ENCODE measurements around the gene CEP135. TPM values are rescaled to one million over a fixed set of nuclear protein-coding genes. Genes with fewer than 3 reads are reported as not detected.

CEP135 gene
- total RNA-seq, 1 experiment from 2014 or later, result 10.9 TPM

- POLR2A ChIA-PET, result no interaction called here
These were observed 23.5 kb upstream of the CEP135 start for GRCh38 chr4:55925241-55925640.

More at GRCh38 chr4:55925241-55925640, 23.5 kb upstream of the CEP135 start:
- intact Hi-C loops (cut with micrococcal nuclease), result no loop called here
- Histone ChIP-seq H3K4me2 (ENCODE audit: low read length) (no peak overlapping the region), H3K79me2 (ENCODE audit: insufficient read depth, low read length) (no peaks in the 10 kb centered on the region), H4K20me1 (ENCODE audit: insufficient read depth) (no peaks in the 10 kb centered on the region), H2AFZ (ENCODE audit: low read depth, low read length, poor library complexity, severe bottlenecking) (no peak overlapping the region), H3K27me3 (ENCODE audit: insufficient read depth, low read length) (no peaks in the 10 kb centered on the region), H3K9me2 (ENCODE audit: insufficient read depth) (no peaks in the 10 kb centered on the region), H3K27ac (ENCODE audit: low read depth, low read length) (no peak overlapping the region), H3K4me1 (ENCODE audit: control insufficient read depth in 1 of 2, insufficient read depth in 2 of 2, low read length in 2 of 2) (peaks cover 0 to 11% of the 10 kb centered on the region in 2 experiments; a peak in 1 of 4 replicates), H3K36me3 (ENCODE audit: control insufficient read depth in 1 of 2, insufficient read depth in 2 of 2, low read length in 2 of 2) (no peaks in the 10 kb centered on the region), H3K9me3 (ENCODE audit: control insufficient read depth in 1 of 2, insufficient read depth in 1 of 2, low read depth in 1 of 2, low read length in 2 of 2) (no peaks in the 10 kb centered on the region), H3K4me3 (replicated peaks in 1 of 2; ENCODE audit: low read depth in 1 of 2, low read length in 2 of 2) (no peak overlapping the region), H3K9ac (ENCODE audit: low read length) (no peak overlapping the region)
- DNase-seq (ENCODE audit: low read depth, low spot score) (no peak), ATAC-seq (no peak)
- ChIA-PET CTCF (no interaction called here), RAD21 (ENCODE audit: low non-redundant PET in 1 of 2, low total read pairs in 2 of 2, uncharacterized antibody in 2 of 2, unreplicated experiment in 2 of 2) (no interaction called here)
- no TSS peak for BruUV-seq (replicated peaks)
- TF ChIP-seq JUND (IDR thresholded peaks at IDR 0.05) (no peak), CBX3 (IDR thresholded peaks at IDR 0.05; ENCODE audit: low read depth) (no peak), EGR1 (IDR thresholded peaks at IDR 0.05; ENCODE audit: low read depth) (no peak), ATF3 (IDR thresholded peaks at IDR 0.05) (no peak), SRF (IDR thresholded peaks at IDR 0.05; ENCODE audit: low read depth) (no peak), CTCF (IDR thresholded peaks at IDR 0.05 in 2 of 3, conservative IDR thresholded peaks at IDR 0.05 in 1 of 3; ENCODE audit: borderline replicate concordance in 1 of 3, insufficient read depth in 1 of 3, low read depth in 2 of 3, low read length in 2 of 3) (no peak), ZFX (IDR thresholded peaks at IDR 0.05) (no peak)
